RPMI8226 (cell line): ENCODE data around the gene ABCG1.
"Not testable (repeated sequence)": the region's sequence is repeated elsewhere in the genome, so short reads cannot be mapped to it uniquely, and the experiment has no call there.

ENCODE experiments used
- DNase-seq: peaks from one replicate; pipeline ENCODE4 v3.0.0-alpha.2; 2015

Gene ABCG1

GRCh38 chr21:42292563-42293142 lies 73.7 kb downstream of the ABCG1 start:
- DNase-seq = not testable (repeated sequence)

- no peak for DNase-seq
Measured at GRCh38 chr21:42293649-42294272, 74.8 kb downstream of the ABCG1 start.

- DNase-seq = no peak
Measured at GRCh38 chr21:42294273-42294880, 75.4 kb downstream of the ABCG1 start.

GRCh38 chr21:42295845-42296244 lies 76.9 kb downstream of the ABCG1 start:
- no peak for DNase-seq

GRCh38 chr21:42296501-42296900 lies 77.6 kb downstream of the ABCG1 start:
- no peak for DNase-seq

GRCh38 chr21:42297377-42297776 lies 78.4 kb downstream of the ABCG1 start:
- no peak for DNase-seq

- DNase-seq = no peak
Measured at GRCh38 chr21:42298237-42298636, 79.3 kb downstream of the ABCG1 start.

GRCh38 chr21:42298657-42299056 lies 79.7 kb downstream of the ABCG1 start:
- no peak for DNase-seq

- DNase-seq = no peak
Measured at GRCh38 chr21:42299324-42300044, 80.5 kb downstream of the ABCG1 start.

- no peak for DNase-seq
Measured at GRCh38 chr21:42300045-42300583, 81.2 kb downstream of the ABCG1 start.

- DNase-seq = no peak
Measured at GRCh38 chr21:42300956-42301355, 82.0 kb downstream of the ABCG1 start.

- DNase-seq = no peak
Measured at GRCh38 chr21:42301371-42302075, 82.6 kb downstream of the ABCG1 start.

- DNase-seq = no peak
Measured at GRCh38 chr21:42302076-42302650, 83.2 kb downstream of the ABCG1 start.

GRCh38 chr21:42302794-42303193 lies 83.9 kb downstream of the ABCG1 start:
- no peak for DNase-seq

- DNase-seq = no peak
Measured at GRCh38 chr21:42303443-42303842, 84.5 kb downstream of the ABCG1 start.

GRCh38 chr21:42304556-42305454 lies 85.9 kb downstream of the ABCG1 start:
- no peak for DNase-seq

- no peak for DNase-seq
Measured at GRCh38 chr21:42305707-42306147, 86.8 kb downstream of the ABCG1 start.

GRCh38 chr21:42306366-42307035 lies 87.6 kb downstream of the ABCG1 start:
- DNase-seq = no peak

- DNase-seq = no peak
Measured at GRCh38 chr21:42307106-42307505, 88.2 kb downstream of the ABCG1 start.

GRCh38 chr21:42308161-42308913 lies 89.4 kb downstream of the ABCG1 start:
- no peak for DNase-seq
